GM13976 (cell line): ENCODE data around the gene DDR2.

ENCODE experiments used
- DNase-seq: peaks from one replicate; pipeline ENCODE4 v3.0.0; 2012; ENCODE audit warnings: low spot score
- in situ Hi-C: fragments of 300-500 bp; cut with MboI; formaldehyde crosslinking; loops from one replicate; pipeline ENCODE4 v1.12.0; 2022; ENCODE audit warnings: low sequenced_read_pairs, mixed read lengths, inconsistent platforms; ENCODE audit not compliant: unreplicated experiment
- TF ChIP-seq, protein P1 (sequence below): IDR thresholded peaks from 2 replicates; pipeline ENCODE4 v1.5.1; 2012; ENCODE audit warnings: borderline replicate concordance, mild to moderate bottlenecking; ENCODE audit not compliant: insufficient read depth; ENCODE audit errors: extremely low read depth, missing control alignments, control extremely low read depth

DDR2 gene

GRCh38 chr1:162649583-162649982 is 17.3 kb downstream of the DDR2 start:
- in situ Hi-C loops: no loop called here
- TF ChIP-seq, protein P1, sequence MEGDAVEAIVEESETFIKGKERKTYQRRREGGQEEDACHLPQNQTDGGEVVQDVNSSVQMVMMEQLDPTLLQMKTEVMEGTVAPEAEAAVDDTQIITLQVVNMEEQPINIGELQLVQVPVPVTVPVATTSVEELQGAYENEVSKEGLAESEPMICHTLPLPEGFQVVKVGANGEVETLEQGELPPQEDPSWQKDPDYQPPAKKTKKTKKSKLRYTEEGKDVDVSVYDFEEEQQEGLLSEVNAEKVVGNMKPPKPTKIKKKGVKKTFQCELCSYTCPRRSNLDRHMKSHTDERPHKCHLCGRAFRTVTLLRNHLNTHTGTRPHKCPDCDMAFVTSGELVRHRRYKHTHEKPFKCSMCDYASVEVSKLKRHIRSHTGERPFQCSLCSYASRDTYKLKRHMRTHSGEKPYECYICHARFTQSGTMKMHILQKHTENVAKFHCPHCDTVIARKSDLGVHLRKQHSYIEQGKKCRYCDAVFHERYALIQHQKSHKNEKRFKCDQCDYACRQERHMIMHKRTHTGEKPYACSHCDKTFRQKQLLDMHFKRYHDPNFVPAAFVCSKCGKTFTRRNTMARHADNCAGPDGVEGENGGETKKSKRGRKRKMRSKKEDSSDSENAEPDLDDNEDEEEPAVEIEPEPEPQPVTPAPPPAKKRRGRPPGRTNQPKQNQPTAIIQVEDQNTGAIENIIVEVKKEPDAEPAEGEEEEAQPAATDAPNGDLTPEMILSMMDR: no peak
- DNase-seq: no peak

DNA sequence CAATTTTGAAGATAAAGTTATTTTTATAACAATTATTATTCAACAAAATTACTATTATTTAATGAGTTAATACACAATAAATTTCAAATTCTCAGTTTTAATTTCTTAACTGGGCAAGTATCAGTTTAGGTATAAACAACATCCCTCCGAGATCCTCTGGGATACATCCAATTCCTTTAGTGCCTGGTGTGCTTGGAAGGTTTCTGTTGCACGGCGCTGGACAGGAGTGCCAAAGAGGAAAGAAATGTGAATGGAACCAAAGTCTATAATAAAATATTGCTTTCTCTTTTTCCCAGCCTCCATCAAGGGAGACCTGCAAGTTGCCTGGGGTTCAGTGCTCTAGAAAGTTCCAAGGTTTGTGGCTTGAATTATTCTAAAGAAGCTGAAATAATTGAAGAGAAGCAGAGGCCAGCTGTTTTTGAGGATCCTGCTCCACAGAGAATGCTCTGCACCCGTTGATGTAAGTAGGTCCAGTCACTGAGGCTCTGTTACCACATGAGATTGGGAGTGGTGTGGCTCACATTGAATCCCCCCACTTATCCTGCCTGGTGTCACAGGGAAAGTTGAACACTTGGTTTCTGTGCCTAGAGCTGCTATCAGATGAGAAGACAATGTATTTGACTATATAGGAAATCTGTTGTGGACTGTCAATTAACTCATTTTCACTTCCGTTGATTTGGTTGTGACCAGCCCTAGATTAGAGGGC is 22.8 kb downstream of the DDR2 start:
- in situ Hi-C loops: no loop called here
- no peak for DNase-seq
- TF ChIP-seq, protein P1: no peak

GRCh38 chr1:162656266-162656665 is 24.0 kb downstream of the DDR2 start:
- no peak for DNase-seq
- in situ Hi-C loops: no loop called here
- TF ChIP-seq, protein P1: no peak

- in situ Hi-C loops: no loop called here
- TF ChIP-seq, protein P1: no peak
- DNase-seq: no peak
These were observed 28.3 kb downstream of the DDR2 start for GRCh38 chr1:162660574-162660973.

DNA sequence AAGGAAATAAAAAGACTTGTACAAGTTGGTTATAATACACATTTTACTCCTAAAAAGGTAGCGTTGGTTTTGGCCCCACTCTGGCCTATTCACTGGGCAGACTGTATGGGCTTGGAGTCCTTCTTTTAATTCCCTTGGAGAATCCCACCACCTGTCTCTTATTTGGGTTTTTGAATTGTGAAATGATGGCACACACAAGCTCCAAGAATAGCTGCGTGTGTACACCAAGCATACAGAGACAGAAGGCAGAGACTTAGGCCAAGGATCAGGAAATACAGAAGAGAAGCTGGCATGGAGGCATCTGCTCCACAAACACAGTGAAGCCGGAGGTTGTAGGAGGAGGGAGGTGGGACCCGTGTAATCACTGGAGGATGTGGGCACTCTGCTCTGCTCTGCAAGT is 29.1 kb downstream of the DDR2 start:
- no peak for DNase-seq
- in situ Hi-C loops: no loop called here
- TF ChIP-seq, protein P1: no peak

- TF ChIP-seq, protein P1: no peak
- no peak for DNase-seq
- in situ Hi-C loops: no loop called here
These were observed 29.7 kb downstream of the DDR2 start for GRCh38 chr1:162662013-162662412.
